ENCODE measurements around the gene CNST.

CNST gene

GRCh38 chr1:246608616-246609376 lies 42.5 kb downstream of the CNST start:
- H3K4me3 ChIP-seq (ENCODE audit: control insufficient read depth, low read depth, low read length) = no peak overlapping the region
- peak; percentile 27 for TF ChIP-seq CTCF (IDR thresholded peaks at IDR 0.05; ENCODE audit: control insufficient read depth, insufficient read depth, low read depth, low read length, missing control alignments)
- peak; percentile 49 for DNase-seq (ENCODE audit: low read depth)

- peak; percentile 23 for DNase-seq (ENCODE audit: low read depth)
- TF ChIP-seq CTCF (IDR thresholded peaks at IDR 0.05; ENCODE audit: control insufficient read depth, insufficient read depth, low read depth, low read length, missing control alignments) = no peak
- H3K4me3 ChIP-seq (ENCODE audit: control insufficient read depth, low read depth, low read length) = no peak overlapping the region
Measured at GRCh38 chr1:246609632-246610031, 43.4 kb downstream of the CNST start.

- no peak overlapping the region for H3K4me3 ChIP-seq (ENCODE audit: control insufficient read depth, low read depth, low read length)
- TF ChIP-seq CTCF (IDR thresholded peaks at IDR 0.05; ENCODE audit: control insufficient read depth, insufficient read depth, low read depth, low read length, missing control alignments) = no peak
- DNase-seq (ENCODE audit: low read depth) = no peak
Measured at GRCh38 chr1:246613096-246613758, 47.0 kb downstream of the CNST start.

- TF ChIP-seq CTCF (IDR thresholded peaks at IDR 0.05; ENCODE audit: control insufficient read depth, insufficient read depth, low read depth, low read length, missing control alignments) = no peak
- no peak for DNase-seq (ENCODE audit: low read depth)
- H3K4me3 ChIP-seq (ENCODE audit: control insufficient read depth, low read depth, low read length) = no peak overlapping the region
Measured at GRCh38 chr1:246617156-246617555, 50.9 kb downstream of the CNST start.

GRCh38 chr1:246617768-246618167 lies 51.5 kb downstream of the CNST start:
- no peak for TF ChIP-seq CTCF (IDR thresholded peaks at IDR 0.05; ENCODE audit: control insufficient read depth, insufficient read depth, low read depth, low read length, missing control alignments)
- no peak overlapping the region for H3K4me3 ChIP-seq (ENCODE audit: control insufficient read depth, low read depth, low read length)
- no peak for DNase-seq (ENCODE audit: low read depth)

- DNase-seq (ENCODE audit: low read depth) = no peak
- no peak overlapping the region for H3K4me3 ChIP-seq (ENCODE audit: control insufficient read depth, low read depth, low read length)
- TF ChIP-seq CTCF (IDR thresholded peaks at IDR 0.05; ENCODE audit: control insufficient read depth, insufficient read depth, low read depth, low read length, missing control alignments) = no peak
Measured at GRCh38 chr1:246618240-246618808, 52.1 kb downstream of the CNST start.
